Measurements from ENCODE around the gene FXYD1.
"Not testable (repeated sequence)": the region's sequence is repeated elsewhere in the genome, so short reads cannot be mapped to it uniquely, and the experiment has no call there.

Gene FXYD1

DNA sequence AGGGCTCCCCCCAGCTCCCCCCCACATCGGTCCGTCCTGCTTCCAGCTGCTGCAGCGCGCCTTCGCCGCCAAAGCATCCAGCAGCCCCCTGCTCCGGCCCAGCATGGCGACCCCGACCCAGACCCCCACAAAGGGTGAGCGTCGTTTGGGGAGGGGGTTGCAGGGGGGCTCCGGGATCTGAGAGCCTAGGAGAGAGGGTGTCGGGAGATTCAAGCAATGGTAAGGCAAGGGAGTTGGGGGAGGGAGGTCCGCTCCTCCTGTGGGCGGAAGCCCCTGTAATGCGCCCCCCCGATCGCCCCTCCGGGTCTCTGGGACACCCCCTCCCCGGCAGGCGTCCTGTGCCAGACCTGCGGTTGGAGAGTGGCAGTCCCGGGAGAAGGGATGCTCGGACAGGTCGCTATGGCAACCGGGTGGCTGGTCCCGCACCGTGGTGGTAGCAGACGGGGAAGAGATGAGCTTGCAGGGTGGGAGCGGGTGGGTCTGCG is 4.6 kb downstream of the FXYD1 start, which contains the start of gene FXYD7:
TSS of gene FXYD7 (plus strand) at position 25 of the 485 bp plus-strand sequence. CDS start at position 104, 79 bp downstream.
- no peak for DNase-seq (ENCODE audit: low read depth)

DNA sequence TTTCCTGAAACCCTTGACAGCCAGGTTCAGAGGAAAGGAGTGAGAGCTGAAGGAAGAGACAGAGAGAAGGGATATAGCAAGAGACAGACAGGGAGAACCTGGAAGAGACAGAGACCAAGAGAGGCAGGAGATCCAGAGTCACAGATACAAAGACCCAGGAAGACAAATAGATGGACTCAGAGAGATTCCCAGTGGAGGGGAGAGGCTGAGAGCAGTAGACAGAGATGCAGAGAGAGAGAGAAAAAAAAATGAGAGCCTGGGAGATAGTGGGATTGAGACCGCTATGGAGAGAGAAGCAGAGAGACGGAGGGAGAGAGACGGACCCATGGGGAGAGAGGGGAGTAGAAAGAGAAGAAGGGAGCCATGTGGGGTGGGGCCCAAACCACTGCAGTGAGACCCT is 5.2 kb downstream of the FXYD1 start:
- DNase-seq (ENCODE audit: low read depth): no peak

DNA sequence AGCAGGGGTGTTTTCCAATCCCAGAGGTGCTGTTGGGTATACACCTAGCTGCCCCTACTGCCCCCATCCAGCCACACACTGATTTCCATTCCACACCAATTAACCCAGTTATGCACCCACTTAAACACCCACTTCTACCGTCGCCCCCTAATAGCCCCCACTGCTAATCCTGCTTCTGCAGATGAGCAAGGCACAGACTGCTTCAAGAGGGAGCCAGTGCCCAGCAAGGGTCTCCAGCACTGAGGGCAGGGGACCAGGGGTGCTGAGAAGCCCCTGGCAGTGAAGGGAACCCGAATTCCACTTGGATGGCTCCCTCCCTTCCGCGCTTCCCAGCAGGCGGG is 5.6 kb downstream of the FXYD1 start:
- DNase-seq (ENCODE audit: low read depth): no peak

DNA sequence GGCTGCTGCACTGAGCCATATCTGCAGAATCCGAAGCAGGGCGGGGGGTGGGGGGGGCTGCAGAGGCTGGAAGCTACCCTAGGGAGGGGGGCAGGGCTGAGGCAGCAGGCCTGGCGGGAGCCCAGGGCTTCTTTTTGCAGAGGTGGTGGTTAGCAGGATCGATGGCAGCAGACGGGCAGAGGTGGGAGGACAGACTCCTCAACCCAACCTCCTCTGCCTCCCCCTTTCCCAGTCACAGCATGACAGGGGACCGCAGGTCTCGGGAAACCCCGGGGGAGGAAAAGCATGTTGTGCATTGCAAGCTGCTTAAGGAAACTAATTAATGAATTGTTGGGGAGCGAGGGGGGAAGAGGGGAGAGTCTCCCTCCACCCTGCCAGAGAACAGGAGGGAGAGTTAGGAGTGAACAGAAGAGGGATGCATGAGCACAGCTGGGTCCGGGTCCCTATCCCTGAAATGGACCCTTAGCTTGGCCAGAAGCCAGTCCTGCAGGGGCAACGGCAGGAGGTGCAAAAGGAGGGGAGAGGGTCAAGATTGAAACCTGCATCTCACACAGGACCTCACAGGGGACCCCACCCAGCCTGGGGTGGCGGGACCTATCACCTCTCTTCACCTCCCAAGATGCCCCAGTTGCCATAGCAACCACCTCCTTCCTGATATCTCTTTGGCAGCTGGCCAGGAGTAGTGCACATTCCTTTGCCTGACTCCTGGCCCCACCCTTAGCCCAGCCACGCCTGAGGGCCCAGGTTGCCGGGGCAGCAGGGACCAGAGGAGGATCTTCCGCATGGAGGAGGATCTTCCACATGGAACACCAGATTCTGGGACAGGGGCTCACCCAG is 6.2 kb downstream of the FXYD1 start:
- no peak for DNase-seq (ENCODE audit: low read depth)

DNA sequence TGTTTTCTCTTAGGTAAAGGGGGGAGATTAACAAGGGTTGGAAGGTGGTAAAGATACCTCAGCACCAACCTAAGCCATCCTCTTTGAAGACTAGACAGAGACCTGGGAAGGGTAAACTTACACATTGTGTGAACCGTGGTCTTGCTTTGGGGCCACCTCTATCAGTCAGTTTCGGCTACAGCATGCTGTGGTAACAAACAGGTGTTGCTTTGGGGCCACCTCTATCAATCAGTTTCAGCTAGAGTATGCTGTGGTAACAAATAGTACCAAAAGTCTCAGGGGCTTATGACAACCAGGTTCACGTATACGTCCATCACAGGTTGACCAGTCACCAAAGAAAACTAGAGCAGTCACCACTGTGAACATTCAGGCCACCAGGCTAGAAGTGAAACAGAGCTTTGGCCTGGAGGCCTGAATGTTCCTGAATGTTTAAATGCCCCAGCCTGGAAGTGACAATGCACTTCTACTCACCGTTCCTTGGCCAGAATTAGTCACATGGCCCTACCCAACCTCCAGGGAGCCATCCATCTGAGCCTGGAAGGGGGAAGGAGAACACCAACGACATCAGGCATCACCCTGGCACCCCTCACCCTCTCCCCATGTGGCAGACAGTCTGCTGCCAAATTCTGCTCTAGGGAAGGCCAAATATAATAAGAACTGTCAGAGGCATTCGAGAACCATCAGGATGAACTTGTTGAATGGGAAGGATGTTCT is 8.3 kb downstream of the FXYD1 start:
- DNase-seq (ENCODE audit: low read depth): no peak

DNA sequence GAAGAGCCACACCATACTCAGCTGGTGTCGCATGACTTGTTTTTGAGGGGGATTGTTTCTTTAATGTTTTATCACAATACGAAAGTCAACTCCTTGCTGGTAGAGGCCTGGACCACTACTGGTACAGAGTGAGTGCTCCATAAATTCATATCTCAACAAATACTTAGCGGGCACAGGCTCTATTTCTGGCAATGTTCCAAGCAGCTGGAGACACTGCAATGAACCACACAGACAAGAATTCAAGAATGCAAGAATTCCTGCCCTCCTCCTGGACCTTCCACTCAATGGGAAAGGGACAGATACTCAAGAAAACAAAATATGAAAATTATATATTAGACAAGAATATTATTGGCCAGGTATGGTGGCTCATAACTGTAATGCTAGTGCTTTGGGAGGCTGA is 10.8 kb downstream of the FXYD1 start:
- no peak for DNase-seq (ENCODE audit: low read depth)

DNA sequence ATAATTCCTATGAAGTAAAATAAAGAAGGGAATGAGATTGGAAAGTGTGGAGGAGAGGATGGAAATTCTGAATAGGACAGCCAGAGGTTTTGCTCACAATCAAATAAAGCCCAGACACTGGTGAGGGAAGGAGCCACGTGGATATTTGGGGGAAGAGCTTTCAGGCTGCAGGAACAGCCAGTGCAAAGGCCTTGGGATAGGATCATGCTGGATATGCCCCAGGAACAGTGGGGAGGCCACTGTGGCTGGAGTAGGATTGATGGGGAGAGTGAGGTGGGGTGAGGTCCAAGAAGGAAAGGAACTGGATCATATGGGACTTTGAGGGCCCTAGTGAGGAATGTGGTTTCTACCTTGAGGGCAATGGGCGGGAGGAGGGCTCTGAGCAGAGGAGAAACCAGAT is 11.8 kb downstream of the FXYD1 start:
- DNase-seq (ENCODE audit: low read depth): no peak

DNA sequence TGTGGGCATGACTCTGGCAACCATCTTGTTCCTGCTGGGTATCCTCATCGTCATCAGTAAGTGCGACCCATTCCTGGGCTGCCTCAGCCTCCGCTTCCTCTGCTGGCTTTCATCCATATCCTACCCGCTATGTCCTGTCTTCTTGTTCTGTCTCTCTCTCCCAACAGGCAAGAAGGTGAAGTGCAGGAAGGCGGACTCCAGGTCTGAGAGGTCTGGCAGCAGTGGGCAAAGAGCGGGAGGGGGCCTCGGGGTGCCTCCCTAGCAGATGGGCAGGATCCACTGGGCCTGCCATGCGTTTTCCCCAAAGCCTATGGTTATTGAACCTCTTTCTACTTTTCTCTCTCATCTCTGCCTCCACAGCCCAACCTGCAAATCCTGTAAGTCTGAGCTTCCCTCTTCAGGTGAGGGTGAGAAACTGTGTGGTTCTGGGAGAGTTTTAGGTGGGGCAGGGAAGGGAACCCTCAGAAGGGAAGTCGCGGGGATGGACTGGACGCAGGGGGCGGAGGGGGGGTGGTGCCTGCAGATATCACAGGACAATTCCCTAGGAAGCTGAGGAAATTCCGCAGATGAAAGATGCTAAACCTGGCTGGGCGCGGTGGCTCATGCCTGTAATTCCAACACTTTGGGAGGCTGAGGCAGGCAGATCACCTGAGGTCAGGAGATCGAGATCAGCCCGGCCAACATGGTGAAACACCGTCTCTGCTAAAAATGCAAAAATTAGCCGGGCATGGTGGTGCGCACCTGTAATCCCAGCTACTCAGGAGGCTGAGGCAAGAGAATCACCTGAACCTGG is 12.8 kb downstream of the FXYD1 start:
- no peak for DNase-seq (ENCODE audit: low read depth)

DNA sequence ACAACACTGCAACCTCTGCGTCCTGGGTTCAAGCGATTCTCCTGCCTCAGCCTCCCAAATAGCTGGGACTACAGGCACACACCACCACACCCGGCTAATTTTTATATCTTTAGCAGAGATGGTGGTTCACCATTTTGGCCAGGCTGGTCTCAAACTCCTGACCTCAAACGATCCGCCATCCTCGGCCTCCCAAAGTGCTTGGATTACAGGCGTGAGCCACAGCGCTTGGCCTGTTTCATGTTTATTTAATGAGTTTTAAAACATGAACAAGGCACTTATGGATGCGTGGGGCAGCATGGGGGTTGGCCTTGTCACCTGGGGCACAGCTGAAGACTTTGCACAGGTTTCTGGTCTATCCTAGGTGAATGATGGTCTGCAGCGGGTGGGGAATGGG is 14.5 kb downstream of the FXYD1 start:
- DNase-seq (ENCODE audit: low read depth): not testable (repeated sequence)

DNA sequence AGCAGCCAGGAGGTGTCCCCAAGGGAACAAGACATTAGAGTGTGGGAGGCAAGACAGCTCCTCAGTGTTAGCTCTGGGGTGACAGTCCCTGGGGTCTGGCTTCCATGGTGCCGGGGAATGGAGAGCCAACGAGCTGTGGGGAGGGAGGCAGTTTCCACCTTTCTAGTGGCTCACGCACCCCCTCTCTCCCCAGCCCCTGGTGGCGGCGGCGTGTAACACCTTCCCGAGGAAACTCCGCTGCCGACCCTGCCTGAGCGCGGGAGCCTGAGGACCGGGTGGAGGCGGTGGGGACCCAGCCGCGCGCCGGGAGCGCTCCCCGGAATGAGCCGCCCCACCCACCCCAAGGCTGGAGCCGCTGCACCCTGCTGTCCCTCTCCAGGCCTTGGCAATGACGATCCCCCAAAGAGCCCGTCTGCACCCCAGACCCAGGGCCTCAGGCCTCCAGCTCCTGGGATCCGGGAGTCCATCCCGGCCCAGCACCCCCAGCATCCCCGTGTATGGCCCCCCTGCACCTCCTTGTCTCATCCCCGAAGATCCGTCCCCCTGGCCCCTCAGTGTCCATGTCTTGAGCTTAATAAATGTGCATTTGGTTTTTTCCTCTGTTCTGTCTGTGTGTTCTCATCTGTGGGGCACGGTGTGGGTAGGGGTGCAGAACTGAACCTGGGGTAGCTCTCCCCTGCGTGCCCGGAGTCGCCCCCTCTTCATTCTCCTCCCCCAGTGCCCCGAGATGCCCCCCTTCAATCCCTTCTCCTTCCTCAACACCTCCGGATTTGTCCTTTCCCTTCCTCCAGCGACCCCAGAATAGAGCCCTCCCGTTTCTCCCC is 15.3 kb downstream of the FXYD1 start:
- DNase-seq (ENCODE audit: low read depth): no peak

DNA sequence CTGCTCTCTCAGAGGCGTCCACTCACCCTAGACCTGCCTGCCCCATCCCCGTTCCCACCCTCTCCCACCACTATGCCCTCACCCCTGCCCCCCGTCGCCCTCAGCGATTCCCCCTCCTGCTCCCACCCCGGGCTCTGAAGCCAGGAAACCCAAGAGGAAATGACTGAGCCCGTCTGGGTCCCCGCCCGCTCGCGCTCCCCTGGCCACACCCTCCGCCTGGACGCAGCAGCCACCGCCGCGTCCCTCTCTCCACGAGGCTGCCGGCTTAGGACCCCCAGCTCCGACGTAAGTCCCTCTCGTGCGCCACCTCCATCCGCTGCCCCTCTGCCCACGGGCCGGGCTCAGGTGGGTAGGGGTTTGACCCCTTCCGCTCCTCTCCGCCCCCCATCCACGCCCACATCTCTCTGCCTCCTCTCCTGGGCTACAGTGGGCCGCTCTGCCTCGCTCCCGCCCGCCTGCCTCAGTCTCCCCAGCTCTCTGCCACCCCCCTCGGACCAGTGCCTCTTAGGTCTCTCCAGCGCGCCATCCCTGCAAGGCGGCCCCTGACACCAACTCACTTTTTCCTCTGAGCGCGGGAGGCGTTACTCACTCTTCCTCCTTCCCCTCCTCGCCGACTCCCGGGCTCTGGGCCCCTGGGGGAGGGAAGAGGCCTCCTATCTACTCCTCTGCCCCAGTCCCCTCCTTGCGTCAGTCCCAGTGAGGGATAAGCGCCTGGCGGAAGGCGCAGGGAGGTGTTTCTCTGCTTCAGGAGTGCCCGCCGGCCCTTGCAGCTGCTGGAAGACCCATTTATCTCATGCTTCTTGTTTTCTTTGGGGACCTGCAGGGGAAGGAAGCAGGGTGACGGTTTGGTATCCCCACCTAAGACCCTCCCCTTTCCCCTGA is 16.1 kb downstream of the FXYD1 start, which contains the start of gene FXYD5:
TSS of gene FXYD5 (plus strand) at position 211 of the 882 bp plus-strand sequence. CDS start 816 bp downstream, outside the sequence.
- no peak for DNase-seq (ENCODE audit: low read depth)

DNA sequence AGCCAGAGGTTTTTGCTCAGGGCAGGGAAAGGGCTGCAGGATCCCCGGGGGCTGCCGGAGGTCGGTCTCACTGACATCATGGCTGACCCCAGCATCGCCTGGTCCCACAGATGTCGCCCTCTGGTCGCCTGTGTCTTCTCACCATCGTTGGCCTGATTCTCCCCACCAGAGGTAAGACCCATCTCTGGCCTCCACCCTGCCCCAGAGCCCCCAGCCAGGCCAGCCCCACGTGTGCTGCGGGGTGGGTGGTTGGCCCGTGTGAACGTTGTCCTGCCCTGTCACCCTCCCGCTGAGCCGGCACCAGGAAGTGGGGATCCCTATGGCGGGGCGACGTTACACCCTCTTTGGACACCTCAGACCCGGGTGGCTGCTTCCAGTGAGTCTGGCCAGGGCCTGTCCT is 16.8 kb downstream of the FXYD1 start:
- DNase-seq (ENCODE audit: low read depth): no peak

DNA sequence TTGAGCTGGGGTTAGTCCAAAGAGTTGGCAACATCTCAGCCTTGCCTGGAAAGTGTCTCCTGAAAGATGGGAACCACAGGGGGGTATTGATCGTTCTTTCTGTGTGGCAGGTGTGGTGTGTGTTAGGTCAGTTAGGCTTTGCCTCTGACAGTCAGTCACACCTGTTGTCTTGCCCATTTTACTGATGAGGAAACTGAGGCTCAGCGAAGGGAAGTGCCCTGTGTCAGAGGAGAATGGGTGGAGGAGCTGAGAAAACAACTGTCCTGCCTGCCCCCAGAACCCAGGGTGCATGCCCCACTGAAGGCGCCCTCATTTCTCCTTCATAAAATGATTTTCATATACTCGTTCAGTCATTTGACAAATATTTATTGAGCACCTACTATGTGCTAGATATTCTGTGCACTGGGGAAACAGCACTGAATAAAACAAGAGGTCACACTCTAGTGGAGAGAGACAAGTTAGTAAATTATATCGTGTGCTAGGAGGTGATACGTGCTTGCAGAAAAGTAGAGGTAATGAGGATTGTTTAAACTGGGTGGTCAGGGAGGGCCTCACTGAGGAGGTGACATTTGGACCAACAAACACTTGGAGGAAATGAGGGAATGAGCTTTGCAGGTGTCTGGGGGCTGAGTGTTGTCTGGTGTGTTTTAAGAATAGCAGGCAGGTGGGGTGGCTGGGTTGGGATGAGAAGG is 17.5 kb downstream of the FXYD1 start:
- no peak for DNase-seq (ENCODE audit: low read depth)

DNA sequence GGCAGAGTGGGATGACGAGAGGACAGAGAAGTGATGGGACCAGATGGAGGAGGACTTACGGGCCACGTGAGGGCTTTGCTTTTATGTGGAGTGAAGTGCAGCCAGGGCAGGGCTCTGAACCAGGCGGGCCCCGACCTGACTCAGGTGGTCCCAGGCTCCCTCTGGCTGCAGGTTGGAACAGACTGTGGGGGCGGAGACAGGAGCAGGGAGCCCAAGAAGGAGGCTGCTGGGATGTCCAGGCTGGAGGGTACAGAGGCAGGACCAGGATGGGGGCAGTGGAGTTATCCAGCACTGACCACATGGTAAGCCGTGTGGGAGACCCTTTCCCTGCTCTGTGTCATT is 18.0 kb downstream of the FXYD1 start:
- DNase-seq (ENCODE audit: low read depth): no peak

DNA sequence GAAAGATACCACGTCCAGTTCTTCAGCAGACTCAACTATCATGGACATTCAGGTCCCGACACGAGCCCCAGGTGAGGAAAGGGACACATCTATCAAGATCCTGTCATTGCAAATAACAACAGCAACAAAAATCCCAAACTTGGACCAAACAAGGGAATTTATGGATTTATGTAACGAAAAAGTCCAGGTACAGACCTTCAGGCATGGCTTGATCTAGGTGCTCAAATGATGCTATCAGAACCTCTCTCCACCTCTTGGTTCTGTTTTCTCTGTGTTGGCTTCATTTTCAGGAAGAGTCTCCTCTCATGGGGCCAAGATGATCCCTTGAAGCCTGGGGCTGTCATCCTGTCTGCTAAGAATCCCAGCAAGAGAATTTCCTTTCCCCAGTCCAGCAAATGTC is 18.8 kb downstream of the FXYD1 start:
- DNase-seq (ENCODE audit: low read depth): no peak

DNA sequence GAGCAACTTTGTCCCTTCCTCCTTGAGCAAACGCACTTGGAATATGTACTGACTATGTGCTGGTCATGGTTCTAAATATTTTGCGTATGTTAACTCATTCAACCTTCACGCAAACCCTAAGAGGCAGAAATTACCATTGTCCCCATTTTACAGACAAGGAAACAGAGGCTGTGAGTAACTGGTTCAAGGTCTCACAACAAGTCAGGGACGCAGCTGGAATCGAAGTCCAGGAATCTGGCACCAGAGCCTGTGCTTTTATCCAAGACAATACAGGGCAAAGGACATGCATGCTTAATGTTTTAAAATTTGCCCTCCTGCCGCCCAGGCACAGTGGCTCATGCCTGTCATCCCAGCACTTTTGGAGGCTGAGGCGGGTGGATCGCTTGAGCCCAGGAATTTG is 21.0 kb downstream of the FXYD1 start:
- no peak for DNase-seq (ENCODE audit: low read depth)

DNA sequence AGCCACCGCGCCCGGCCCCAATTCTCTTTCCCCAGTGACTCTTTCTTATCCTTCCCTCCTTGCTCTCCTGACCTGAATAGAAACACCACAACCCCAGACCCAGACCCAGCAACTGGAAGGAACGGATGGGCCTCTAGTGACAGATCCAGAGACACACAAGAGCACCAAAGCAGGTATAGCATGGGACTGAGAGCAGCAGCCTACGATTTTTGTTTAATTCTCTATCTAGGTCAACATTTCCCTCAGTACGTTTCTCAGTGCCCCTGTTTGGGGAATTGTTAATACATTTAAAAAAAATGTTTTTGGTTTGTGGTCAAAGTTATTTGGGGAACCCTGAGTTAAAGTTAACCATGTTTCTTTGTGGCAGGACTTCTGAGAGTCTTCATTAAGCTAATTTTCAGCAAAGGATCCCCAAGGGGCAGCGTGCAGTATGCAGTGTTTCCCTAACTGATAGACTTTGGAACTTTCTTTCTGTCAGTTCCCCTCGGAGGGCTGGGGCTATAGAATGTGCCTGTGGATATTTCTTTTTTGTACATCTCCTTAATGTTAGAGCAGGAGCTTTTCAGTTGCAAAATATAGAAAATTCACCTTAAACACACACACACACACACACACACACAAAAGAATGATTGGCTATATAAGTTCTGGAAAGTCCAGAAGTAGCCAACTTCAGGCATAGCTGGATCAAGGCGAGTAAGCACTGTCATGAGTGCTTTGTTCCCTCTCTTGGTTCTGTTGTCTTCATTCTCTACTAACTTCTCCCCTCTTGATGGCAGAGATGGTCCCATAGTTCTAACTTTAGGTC is 22.2 kb downstream of the FXYD1 start:
- DNase-seq (ENCODE audit: low read depth): no peak

DNA sequence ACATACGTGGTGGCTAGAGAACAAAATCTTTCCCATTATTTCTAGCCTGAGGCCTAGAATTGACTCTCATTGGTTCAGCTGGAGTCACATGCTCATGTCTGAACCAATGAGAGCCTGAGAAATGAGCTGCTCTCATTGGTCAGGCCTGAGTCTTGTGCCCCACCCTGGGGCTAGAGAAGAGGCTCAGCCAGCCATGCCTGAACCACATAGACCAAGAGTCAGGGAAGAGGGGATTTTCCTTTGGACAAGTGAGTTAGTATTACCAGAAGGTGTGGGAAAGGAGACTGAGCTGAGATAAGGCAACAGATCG is 22.8 kb downstream of the FXYD1 start:
- no peak for DNase-seq (ENCODE audit: low read depth)
